PFSK-1 (cell line): Measurements from ENCODE around the gene CFAP65.

Source experiments
- FOXP2 ChIP-seq: optimal IDR thresholded peaks from 2 replicates; pipeline ENCODE3; 2011; ENCODE audit warnings: borderline replicate concordance, control low read depth, inconsistent platforms; ENCODE audit not compliant: insufficient read depth; ENCODE audit errors: extremely low read length, extremely low read depth
- POLR2AphosphoS5 ChIP-seq: IDR thresholded peaks from 2 replicates; pipeline ENCODE4 v1.6.1; 2012; ENCODE audit warnings: low read depth, mild to moderate bottlenecking, control low read depth, low read length, moderate library complexity
- REST ChIP-seq, 2 experiments: IDR thresholded peaks; 2 replicates each; pipeline versions ENCODE4 v1.6.1 to v1.8.0; 2011 to 2012; ENCODE audit warnings: low read depth in 2 of 2, low read length in 2 of 2, control low read depth in 1 of 2, inconsistent platforms in 1 of 2, mild to moderate bottlenecking in 1 of 2, moderate library complexity in 1 of 2; ENCODE audit not compliant: insufficient read depth in 1 of 2
- SIN3A ChIP-seq: IDR thresholded peaks from 2 replicates; pipeline ENCODE4 v1.6.1; 2012; ENCODE audit warnings: mild to moderate bottlenecking, low read length, moderate library complexity, borderline replicate concordance; ENCODE audit not compliant: insufficient read depth
- TAF1 ChIP-seq: IDR thresholded peaks from 2 replicates; pipeline ENCODE4 v1.6.1; 2012; ENCODE audit warnings: low read length, control low read depth, borderline replicate concordance; ENCODE audit not compliant: insufficient read depth

CFAP65 gene

GRCh38 chr2:218957671-218958070 lies 83.6 kb downstream of the CFAP65 start:
- TF ChIP-seq SIN3A, result no peak
- no peak for TF ChIP-seq TAF1
- TF ChIP-seq POLR2AphosphoS5, result no peak
- no peak for TF ChIP-seq FOXP2
- no peak for TF ChIP-seq REST (IDR thresholded peaks at IDR 0.05; ENCODE audit: insufficient read depth in 1 of 2, low read depth in 2 of 2, low read length in 2 of 2)

GRCh38 chr2:218956039-218956438 lies 85.3 kb downstream of the CFAP65 start:
- no peak for TF ChIP-seq SIN3A
- TF ChIP-seq POLR2AphosphoS5, result no peak
- TF ChIP-seq FOXP2, result no peak
- TF ChIP-seq TAF1, result no peak
- no peak for TF ChIP-seq REST (IDR thresholded peaks at IDR 0.05; ENCODE audit: insufficient read depth in 1 of 2, low read depth in 2 of 2, low read length in 2 of 2)

- no peak for TF ChIP-seq FOXP2
These were observed 86.6 kb downstream of the CFAP65 start for GRCh38 chr2:218954541-218955300.

- no peak for TF ChIP-seq POLR2AphosphoS5
- TF ChIP-seq REST (IDR thresholded peaks at IDR 0.05; ENCODE audit: insufficient read depth in 1 of 2, low read depth in 2 of 2, low read length in 2 of 2), result no peak
- no peak for TF ChIP-seq SIN3A
- no peak for TF ChIP-seq FOXP2
- TF ChIP-seq TAF1, result no peak
These were observed 87.9 kb downstream of the CFAP65 start for GRCh38 chr2:218953366-218953954.
